Psoas muscle (tissue), 8 donors: ENCODE measurements around the gene EXOC7. TPM values are rescaled to one million over a fixed set of nuclear protein-coding genes. Genes with fewer than 3 reads are reported as not detected.

Experiments
- ATAC-seq, 4 donors: fragments of 200-7000 bp; cut with Tn5 transposase; one replicate each; pipeline ENCODE4 v1.9.1; 2020; ENCODE audit warnings: moderate library complexity in 3 of 4, mild to moderate bottlenecking in 2 of 4
- DNase-seq, 2 donors: peaks; one replicate each; pipeline ENCODE4 v3.0.0-alpha.2; 2020
- H3K27ac ChIP-seq: fragments of 200-600 bp; one replicate; pipeline ENCODE4 v1.8.0; 2022
- H3K27me3 ChIP-seq, 3 donors: fragments of 200-600 bp in 1 of 3; one replicate each; pipeline versions ENCODE4 v1.6.1 to v1.8.0; 2013 to 2022; ENCODE audit warnings: low read length in 2 of 3, mild to moderate bottlenecking in 2 of 3, moderate library complexity in 1 of 3; ENCODE audit not compliant: insufficient read depth in 3 of 3
- H3K36me3 ChIP-seq, 2 donors: fragments of 200-600 bp in 1 of 2; one replicate each; pipeline versions ENCODE4 v1.6.1 to v1.8.0; 2013 to 2022; ENCODE audit warnings: low read depth in 1 of 2, mild to moderate bottlenecking in 1 of 2, moderate library complexity in 1 of 2; ENCODE audit not compliant: insufficient read depth in 1 of 2
- H3K4me1 ChIP-seq: fragments of 200-600 bp; one replicate; pipeline ENCODE4 v1.8.0; 2022
- H3K4me3 ChIP-seq: fragments of 200-600 bp; one replicate; pipeline ENCODE4 v1.8.0; 2022; ENCODE audit warnings: mild to moderate bottlenecking
- H3K9me3 ChIP-seq: fragments of 200-600 bp; one replicate; pipeline ENCODE4 v1.8.0; 2022
- WGBS, 3 donors: extraction: QIAGEN DNeasy Blood & Tissue Kit; methylation state at CpG; one replicate each; pipeline versions ENCODE4 v1.1.6 to v1.1.7; 2013; 5-methylcytosine and 5-hydroxymethylcytosine counted together
- intact Hi-C, 2 donors: fragments of 100-400 bp; cut with DNase I; formaldehyde crosslinking; loops; one replicate each; pipeline versions ENCODE4 v1.11.0 to v1.14.2; 2022
- polyA plus RNA-seq, 3 donors: library from polyadenylated mRNA; stranded (reverse); fragments of 200-250 nt; gene quantifications; one replicate each; pipeline ENCODE4 v1.2.3, GENCODE V29; 2013
- total RNA-seq, 4 donors: library from RNA; stranded (reverse); fragmentation: NEBNext Ultra II Directional in 2 of 4; extraction: Animal tissue kit (Norgen Biotek cat#: 25700) in 2 of 4; gene quantifications; one replicate each; pipeline versions ENCODE4 v1.2.1 to v1.2.4, GENCODE V29; 2021 to 2023
- TF ChIP-seq, protein P1 (sequence below): fragments of 200-600 bp; IDR thresholded peaks from one replicate; pipeline ENCODE4 v1.8.0; 2022; ENCODE audit warnings: antibody characterized with exemption
- donor health status: healthy with polysubstance abuse.
- donor health status: DM: no; HTN: no; CAD: no; lungs with moderate emphysema.
- donor health status: Bipolar disorder and iron deficiency.
- donor health status: healthy.
- donor health status: DM: yes; HTN: yes; CAD: no.
- donor health status: DM: no; HTN: no; CAD: no.
- donor health status: DM: no; HTN: no; CAD: no.
- donor health status: DM: yes; HTN: yes; CAD: no.

The EXOC7 gene
- total and polyA plus RNA-seq, 7 donors, result 26.3 to 61.0 (median 56.0) TPM

DNA sequence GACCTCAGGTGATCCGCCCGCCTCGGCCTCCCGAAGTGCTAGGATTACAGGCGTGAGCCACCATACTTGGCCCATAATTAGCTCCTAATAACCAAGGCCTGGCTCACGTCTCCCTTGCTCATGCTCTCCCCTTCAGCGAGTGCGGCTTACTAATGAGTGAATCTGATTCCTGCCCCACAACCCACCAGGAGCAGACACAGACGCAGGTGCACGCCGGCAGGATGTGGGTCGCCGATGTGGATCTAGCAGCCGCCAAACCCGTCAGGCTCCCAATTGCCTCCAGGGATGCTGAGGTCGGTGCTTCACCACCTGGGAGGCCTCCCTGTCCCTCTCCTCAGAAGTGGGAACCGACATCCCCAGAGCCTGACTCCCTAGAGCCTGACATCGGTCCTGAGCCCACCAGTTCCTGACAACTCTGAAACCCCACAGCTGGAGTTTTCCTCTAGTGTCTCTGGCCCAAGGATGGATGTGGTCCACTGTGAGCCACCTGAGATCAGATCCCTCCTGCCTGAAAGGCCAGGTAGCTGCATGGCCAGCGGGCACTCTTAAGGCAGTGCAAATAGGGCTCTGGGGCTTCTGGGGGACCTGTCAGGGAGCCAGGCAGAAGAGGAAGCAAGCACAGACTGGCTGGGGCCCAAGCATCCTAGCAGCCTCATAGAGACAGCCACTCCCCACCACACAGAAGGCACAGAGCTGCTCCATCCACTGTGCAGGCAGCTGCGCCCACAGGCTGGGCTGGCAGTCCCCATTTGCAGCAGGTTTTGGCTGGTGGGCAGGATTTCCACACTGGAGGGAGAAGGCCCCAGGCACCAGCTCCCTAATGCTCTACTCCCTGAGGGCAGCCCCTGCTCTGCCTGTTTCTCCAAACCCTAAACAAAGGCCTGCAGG, 10.8 kb downstream of the EXOC7 start:
- ATAC-seq (no peak), DNase-seq (no peak)
- Histone ChIP-seq H3K9me3 (no peaks in the 10 kb centered on the region), H3K4me1 (no peaks in the 10 kb centered on the region), H3K27me3 (no peaks in the 10 kb centered on the region), H3K36me3 (peaks cover 2 to 98% of the 10 kb centered on the region in 2 donors), H3K4me3 (no peak overlapping the region), H3K27ac (no peak overlapping the region)
- WGBS, 3 donors, result 89 to 92% (median 91%) methylated on average over 20 of the region's 20 CpGs
- intact Hi-C loops, result no loop called here
- TF ChIP-seq, protein P1, sequence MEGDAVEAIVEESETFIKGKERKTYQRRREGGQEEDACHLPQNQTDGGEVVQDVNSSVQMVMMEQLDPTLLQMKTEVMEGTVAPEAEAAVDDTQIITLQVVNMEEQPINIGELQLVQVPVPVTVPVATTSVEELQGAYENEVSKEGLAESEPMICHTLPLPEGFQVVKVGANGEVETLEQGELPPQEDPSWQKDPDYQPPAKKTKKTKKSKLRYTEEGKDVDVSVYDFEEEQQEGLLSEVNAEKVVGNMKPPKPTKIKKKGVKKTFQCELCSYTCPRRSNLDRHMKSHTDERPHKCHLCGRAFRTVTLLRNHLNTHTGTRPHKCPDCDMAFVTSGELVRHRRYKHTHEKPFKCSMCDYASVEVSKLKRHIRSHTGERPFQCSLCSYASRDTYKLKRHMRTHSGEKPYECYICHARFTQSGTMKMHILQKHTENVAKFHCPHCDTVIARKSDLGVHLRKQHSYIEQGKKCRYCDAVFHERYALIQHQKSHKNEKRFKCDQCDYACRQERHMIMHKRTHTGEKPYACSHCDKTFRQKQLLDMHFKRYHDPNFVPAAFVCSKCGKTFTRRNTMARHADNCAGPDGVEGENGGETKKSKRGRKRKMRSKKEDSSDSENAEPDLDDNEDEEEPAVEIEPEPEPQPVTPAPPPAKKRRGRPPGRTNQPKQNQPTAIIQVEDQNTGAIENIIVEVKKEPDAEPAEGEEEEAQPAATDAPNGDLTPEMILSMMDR, result no peak

DNA sequence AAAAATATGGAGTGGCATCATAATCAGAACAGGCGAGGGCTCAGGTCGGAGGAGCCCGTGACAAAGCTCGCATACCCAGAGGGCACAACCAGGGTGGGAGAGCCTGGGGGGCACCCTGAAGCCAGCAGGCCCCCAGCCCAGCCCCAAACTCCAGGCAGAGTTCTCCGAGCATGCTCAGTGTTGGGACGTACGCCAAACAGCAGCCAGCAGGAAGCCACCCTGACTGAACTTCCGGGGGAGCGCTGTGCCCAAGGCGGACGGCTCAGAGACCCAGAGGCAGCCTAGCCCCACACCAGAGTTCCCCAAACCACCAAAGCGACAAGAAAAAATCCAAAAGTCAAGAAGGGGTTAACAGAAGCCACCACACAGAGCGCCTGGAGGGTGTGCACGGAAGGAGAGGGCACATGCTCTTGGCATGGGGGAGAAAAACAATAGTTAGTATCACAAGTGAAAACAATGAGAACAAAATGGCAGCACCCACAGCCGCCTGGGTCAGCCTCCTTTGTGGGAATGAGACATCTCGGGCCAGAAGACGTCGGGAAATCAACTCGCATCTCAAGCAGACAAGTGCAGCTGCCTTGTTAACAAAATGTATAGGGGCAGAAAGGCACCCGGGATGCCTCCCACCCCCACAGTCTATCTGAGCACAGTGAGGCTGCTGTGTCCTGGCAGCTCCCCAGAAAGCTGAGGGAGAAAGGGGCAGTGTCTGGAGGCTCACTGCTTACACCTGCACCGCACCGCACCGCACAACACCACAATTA, 11.9 kb downstream of the EXOC7 start:
- no peak for DNase-seq
- H3K4me1 ChIP-seq, result no peaks in the 10 kb centered on the region
- intact Hi-C loops, result no loop called here
- H3K27me3 ChIP-seq, result no peaks in the 10 kb centered on the region
- no peaks in the 10 kb centered on the region for H3K9me3 ChIP-seq
- H3K36me3 ChIP-seq, result peaks cover 5 to 98% of the 10 kb centered on the region in 2 donors
- H3K27ac ChIP-seq, result no peak overlapping the region
- ATAC-seq, result no peak
- 72 to 80% (median 74%) methylated on average over 21 to 23 of the region's 23 CpGs for WGBS, 3 donors
- H3K4me3 ChIP-seq, result no peak overlapping the region
- TF ChIP-seq, protein P1, result no peak

DNA sequence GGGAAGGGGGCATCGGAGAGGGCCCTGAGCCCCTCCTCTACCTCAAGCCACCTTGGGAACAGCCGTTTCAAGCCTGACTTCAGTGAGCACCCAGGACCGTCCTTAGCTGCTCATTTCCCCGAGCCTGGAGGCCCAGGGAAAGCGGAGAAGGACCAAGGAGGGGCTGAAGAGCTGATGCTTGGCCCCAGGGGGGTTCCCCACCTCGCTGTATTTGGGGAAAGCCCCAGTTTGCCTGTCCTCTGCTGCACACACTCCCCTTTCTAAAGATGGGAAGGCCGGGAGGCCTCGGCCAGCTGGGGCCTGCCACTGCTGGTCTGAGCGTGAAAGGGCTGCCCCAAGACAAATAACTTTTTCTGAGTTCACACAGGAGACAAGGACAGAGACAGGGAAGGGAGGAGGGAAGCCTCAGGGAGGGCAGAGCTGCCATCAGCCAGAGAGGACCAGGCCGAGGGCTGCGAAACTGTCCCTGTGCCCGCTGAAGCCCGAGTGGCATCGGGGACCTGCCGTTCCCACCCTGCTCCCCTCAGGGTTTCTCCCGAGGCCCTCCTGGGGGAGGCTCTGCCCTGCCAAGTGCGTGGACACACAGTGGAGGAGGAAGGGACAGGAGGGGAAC, 13.0 kb downstream of the EXOC7 start:
- no peak for DNase-seq
- no peaks in the 10 kb centered on the region for H3K27me3 ChIP-seq
- H3K27ac ChIP-seq, result no peak overlapping the region
- ATAC-seq, result no peak
- H3K4me1 ChIP-seq, result no peaks in the 10 kb centered on the region
- 85 to 88% (median 86%) methylated on average over 16 to 17 of the region's 17 CpGs for WGBS, 3 donors
- no peaks in the 10 kb centered on the region for H3K9me3 ChIP-seq
- TF ChIP-seq, protein P1, result no peak
- H3K36me3 ChIP-seq, result peaks cover 5 to 98% of the 10 kb centered on the region in 2 donors
- H3K4me3 ChIP-seq, result no peak overlapping the region
- intact Hi-C loops, result no loop called here

DNA sequence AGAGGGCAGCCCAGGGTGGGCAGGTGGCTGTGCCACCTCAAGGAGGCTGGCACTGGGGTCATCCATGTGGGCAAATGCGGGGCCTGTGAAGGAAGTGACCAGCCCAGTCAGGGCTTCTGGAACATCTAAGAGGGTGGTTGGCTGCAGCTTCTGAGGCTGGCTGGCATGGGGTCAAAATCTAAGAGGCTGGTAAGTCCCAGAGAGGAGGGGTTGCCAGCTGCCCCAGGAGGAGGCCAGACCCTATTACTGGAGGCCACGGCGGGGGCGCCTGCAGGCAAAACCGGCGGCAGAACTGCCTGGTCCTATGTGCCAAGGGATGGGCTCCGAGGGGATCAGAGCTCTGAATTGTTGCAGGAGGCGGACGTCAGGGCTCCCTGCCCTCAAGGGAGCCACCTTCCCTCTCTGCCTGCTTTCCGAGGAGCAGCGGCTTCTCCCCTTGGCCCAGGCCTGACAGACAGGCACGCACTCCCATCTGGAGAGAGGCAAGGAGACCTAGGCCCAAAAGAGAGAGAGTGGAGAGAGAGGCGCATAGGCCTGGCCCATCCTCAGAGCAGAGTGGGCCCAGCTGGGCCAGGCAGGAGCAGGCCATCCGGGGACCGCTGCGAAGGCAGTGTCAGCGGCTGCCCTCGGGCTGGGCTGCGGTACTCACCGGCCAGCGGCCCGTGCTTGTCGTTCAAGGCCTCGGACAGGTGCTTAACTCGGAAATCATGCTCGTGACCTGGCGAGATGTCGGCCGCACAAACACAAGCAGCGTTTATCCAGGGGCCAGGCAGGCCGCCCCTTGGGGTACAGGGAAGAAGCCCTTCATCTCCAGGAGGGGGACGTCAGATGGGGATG, 13.7 kb downstream of the EXOC7 start:
- Histone ChIP-seq H3K4me3 (no peak overlapping the region), H3K9me3 (no peaks in the 10 kb centered on the region), H3K4me1 (no peaks in the 10 kb centered on the region), H3K27me3 (no peaks in the 10 kb centered on the region), H3K27ac (no peak overlapping the region), H3K36me3 (peaks cover 5 to 98% of the 10 kb centered on the region in 2 donors)
- intact Hi-C loops, result no loop called here
- ATAC-seq (no peak), DNase-seq (no peak)
- 85 to 90% (median 87%) methylated on average over 27 to 32 of the region's 32 CpGs for WGBS, 3 donors
- TF ChIP-seq, protein P1, result no peak
